ENCODE results near the gene EMSY.
A peak's percentile ranks its signal among the peaks of the same experiment; 100 is the strongest.

The EMSY gene

DNA sequence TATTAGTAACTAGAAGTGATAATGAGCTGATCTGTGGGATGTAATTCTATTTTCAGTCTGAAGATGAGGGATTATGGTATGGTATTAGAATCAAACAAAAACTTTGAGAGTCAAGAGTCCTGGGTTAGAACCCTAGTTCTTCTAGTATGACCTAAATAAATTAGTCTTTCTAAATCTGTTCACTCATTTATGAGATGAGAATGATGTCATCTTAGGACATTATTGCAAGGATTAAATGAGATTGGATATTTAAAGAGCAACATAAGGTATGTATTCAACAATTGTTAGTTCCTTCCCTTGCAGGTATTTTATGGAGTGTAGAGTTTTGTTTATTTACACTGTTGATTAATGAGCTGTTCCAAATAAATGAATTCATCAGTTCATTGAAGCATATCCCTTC lies 21.8 kb downstream of the EMSY start:
- no peak for DNase-seq (ENCODE audit: low read depth)
- TF ChIP-seq, protein P1, sequence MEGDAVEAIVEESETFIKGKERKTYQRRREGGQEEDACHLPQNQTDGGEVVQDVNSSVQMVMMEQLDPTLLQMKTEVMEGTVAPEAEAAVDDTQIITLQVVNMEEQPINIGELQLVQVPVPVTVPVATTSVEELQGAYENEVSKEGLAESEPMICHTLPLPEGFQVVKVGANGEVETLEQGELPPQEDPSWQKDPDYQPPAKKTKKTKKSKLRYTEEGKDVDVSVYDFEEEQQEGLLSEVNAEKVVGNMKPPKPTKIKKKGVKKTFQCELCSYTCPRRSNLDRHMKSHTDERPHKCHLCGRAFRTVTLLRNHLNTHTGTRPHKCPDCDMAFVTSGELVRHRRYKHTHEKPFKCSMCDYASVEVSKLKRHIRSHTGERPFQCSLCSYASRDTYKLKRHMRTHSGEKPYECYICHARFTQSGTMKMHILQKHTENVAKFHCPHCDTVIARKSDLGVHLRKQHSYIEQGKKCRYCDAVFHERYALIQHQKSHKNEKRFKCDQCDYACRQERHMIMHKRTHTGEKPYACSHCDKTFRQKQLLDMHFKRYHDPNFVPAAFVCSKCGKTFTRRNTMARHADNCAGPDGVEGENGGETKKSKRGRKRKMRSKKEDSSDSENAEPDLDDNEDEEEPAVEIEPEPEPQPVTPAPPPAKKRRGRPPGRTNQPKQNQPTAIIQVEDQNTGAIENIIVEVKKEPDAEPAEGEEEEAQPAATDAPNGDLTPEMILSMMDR (IDR thresholded peaks at IDR 0.05; ENCODE audit: insufficient read depth, low read depth, low read length, missing control alignments): no peak
- H3K4me3 ChIP-seq (ENCODE audit: low read length): no peak overlapping the region

DNA sequence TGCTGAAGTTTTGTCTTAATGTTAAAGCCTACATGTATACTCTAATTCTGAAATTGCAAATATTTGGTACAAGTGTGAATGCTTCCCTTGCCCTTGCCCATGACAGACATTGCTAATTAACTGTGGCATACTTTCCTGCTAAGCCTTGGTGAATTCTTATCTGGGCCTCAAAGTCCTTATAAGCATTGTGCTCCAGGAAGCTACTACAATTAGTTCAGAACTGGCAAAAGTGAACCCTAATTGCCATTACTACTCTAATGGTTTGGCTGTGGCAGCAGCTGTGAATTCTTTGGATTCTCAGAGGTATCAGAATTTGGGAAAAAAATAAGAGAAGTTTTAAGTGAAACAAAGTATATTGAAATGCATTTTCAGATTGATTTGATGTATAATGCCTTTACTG lies 24.3 kb downstream of the EMSY start:
- DNase-seq (ENCODE audit: low read depth): no peak
- TF ChIP-seq, protein P1 (IDR thresholded peaks at IDR 0.05; ENCODE audit: insufficient read depth, low read depth, low read length, missing control alignments): no peak
- H3K4me3 ChIP-seq (ENCODE audit: low read length): no peak overlapping the region

DNA sequence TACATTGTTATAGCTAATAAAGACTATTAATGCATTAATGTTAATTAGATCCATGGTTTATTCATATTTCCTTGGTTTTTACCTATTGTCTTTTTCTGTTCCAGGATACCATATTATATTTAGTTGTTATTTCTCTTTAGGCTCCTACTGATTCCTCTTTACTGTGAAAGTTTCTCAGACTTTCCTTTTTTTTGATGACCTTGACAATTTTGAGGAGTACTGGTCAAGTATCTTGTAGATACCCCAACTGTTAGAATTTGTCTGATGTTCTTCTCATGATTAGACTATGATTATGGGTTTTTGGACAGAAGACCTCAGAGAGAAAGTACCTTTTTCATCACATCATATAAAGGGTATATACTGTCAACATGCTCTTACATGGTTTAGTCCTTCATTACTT lies 26.6 kb downstream of the EMSY start:
- TF ChIP-seq, protein P1 (IDR thresholded peaks at IDR 0.05; ENCODE audit: insufficient read depth, low read depth, low read length, missing control alignments): no peak
- DNase-seq (ENCODE audit: low read depth): no peak
- H3K4me3 ChIP-seq (ENCODE audit: low read length): no peak overlapping the region

DNA sequence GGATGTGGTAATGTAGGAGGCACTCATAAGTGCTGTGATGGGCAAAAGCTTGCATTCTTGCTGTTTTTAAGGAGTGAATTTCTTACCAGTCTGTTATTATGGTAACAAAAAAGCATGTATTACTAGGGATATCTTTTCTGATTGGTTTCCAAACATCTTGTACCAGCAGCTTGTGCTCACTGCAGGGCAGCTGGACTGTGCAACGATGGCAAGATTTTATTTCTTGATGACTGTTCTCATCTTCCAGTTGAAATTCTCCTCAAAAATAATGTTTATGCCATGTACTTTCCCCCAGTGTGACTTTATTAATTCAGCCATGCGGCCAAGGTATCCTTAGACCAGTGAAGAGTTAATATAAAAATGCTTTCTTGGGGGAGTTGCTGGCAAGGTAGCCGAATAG lies 35.4 kb downstream of the EMSY start:
- TF ChIP-seq, protein P1 (IDR thresholded peaks at IDR 0.05; ENCODE audit: insufficient read depth, low read depth, low read length, missing control alignments): no peak
- no peak for DNase-seq (ENCODE audit: low read depth)
- no peak overlapping the region for H3K4me3 ChIP-seq (ENCODE audit: low read length)

DNA sequence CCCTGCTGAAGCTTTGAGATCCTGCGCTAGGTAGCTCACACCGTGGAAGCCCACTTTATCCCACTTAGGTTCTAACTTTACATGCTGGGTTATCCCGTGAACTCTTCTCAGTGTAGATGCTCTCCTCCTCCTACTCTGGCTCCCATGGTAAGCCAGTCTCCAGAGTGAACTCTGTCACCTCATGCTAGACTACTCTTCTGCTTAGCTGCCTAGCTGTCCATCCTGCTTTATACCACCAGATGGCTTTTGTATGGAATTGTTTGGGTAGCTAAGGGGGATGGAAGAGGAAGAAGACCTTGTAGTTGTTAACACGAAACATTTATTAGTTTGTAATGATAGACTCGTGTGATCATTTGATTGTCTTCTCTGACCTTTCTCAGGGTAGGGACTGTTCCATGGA lies 46.8 kb downstream of the EMSY start:
- H3K4me3 ChIP-seq (ENCODE audit: low read length): no peak overlapping the region
- peak; percentile 3 for DNase-seq (ENCODE audit: low read depth)
- TF ChIP-seq, protein P1 (IDR thresholded peaks at IDR 0.05; ENCODE audit: insufficient read depth, low read depth, low read length, missing control alignments): no peak

DNA sequence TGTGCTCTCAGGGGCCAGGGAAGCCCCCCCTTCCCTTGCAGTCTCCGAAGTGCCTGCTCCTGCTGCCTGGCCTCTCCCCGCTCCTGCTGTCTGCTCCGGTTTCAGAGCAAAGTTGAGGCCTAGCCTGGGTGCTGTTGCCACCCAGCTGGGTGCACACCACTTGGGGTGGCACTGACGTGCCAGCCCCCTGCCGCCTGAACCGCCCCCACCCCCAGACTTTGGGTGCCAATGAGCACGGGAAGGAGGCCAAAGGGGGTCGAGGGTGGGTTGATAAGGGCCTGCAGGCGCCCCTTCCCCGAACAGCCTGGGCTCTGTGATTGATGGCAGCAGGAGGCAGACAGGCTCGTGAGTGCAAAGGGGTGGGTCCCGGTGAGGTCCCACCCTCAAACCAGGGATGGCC lies 48.2 kb downstream of the EMSY start:
- TF ChIP-seq, protein P1 (IDR thresholded peaks at IDR 0.05; ENCODE audit: insufficient read depth, low read depth, low read length, missing control alignments): no peak
- DNase-seq (ENCODE audit: low read depth): no peak
- no peak overlapping the region for H3K4me3 ChIP-seq (ENCODE audit: low read length)

DNA sequence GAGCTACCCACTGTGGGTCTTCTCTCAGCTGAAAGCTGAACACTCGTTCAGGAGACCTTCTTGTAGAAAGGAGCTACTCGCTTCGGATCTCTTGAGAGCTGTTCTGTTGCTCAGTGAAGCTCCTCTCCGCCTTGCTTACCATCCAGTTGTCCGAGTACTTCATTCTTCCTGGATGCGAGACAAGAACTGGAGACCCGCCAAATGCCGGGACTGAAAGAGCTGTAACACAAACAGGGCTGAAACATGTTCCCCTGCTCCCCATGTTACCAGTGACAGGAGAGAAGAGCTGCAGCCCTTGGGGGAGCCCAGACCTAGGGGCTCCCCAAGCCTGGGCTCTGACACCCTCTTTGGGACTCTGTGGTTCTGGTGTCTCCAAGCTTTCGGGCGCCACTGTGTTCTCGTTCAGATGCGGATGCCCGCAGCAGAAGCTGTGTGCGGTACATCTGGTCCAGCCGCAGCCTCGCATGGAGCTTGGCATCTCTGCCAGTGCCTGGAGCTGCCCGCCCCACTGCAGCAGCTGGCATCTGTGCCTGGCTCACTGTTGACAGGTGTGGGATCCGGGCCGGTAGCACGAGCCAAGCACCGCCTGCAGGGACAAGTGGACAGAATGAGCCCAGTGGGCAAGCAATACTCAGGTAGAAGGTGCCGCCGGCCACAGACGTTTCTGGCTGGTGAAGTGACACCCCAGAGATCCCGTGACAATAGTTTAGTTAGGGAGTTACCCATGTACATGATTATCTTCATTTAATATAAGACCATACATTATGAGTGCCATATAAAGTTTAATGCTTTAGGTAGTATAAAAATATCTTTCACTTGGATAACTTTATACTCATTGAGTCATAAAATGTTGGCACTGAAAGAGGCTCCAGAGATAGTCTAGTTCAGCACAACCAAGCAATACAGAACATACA lies 49.1 kb downstream of the EMSY start:
- TF ChIP-seq, protein P1 (IDR thresholded peaks at IDR 0.05; ENCODE audit: insufficient read depth, low read depth, low read length, missing control alignments): no peak
- no peak for DNase-seq (ENCODE audit: low read depth)
- no peak overlapping the region for H3K4me3 ChIP-seq (ENCODE audit: low read length)
